HCT116 (cell line): ENCODE results near the gene RDH14. TPM values are rescaled to one million over a fixed set of nuclear protein-coding genes. Genes with fewer than 3 reads are reported as not detected.

ENCODE experiments used
- ATAC-seq: fragments of 200-7000 bp; cut with Tn5 transposase; 2 replicates; pipeline ENCODE4 v1.9.1; 2020; ENCODE audit warnings: mild to moderate bottlenecking, moderate library complexity
- BruUV-seq: library from RNA; stranded (reverse); fragments of 400-500 nt; replicated peaks from 2 replicates; lab custom pipeline; 2021; lab: Mats Ljungman, UMichigan
- CTCF ChIA-PET: fragments of 300-600 bp; sonication (Branson Sonifier 250); formaldehyde crosslinking; loops from one replicate; lab custom pipeline; 2021; ENCODE audit warnings: antibody characterized with exemption; lab: Charles Lee
- POLR2A ChIA-PET: fragments of 300-600, 350-600 bp; sonication (Branson Sonifier 250); formaldehyde crosslinking; loops from one replicate; lab custom pipeline; 2021; ENCODE audit warnings: antibody characterized with exemption; lab: Charles Lee
- RAD21 ChIA-PET, 2 experiments: fragments of 300-600 bp; sonication (Branson Sonifier 250); formaldehyde crosslinking; loops; one replicate each; lab custom pipeline; 2023; ENCODE audit warnings: low total read pairs in 2 of 2; ENCODE audit not compliant: uncharacterized antibody in 2 of 2, unreplicated experiment in 2 of 2, low non-redundant PET in 1 of 2; lab: Charles Lee
- DNase-seq: peaks from one replicate; pipeline ENCODE4 v3.0.0-alpha.2; 2010; ENCODE audit warnings: low read depth, low spot score
- H2AFZ ChIP-seq: fragments of 200-600 bp; shearing (Covaris generic), sonication (generic); 2 replicates; pipeline ENCODE4 v1.6.1; 2017; ENCODE audit warnings: low read depth, mixed run types, mixed read lengths, antibody characterized with exemption, low read length; ENCODE audit not compliant: poor library complexity, severe bottlenecking
- H3K27ac ChIP-seq: 2 replicates; pipeline ENCODE4 v1.5.1; 2012; ENCODE audit warnings: low read depth, low read length
- H3K27me3 ChIP-seq: fragments of 200-600 bp; sonication (generic); 2 replicates; pipeline ENCODE4 v1.6.1; 2016; ENCODE audit warnings: mixed run types, low read length, mixed read lengths; ENCODE audit not compliant: insufficient read depth
- H3K36me3 ChIP-seq, 2 experiments: fragments of 200-500 bp in 1 of 2; fragments of 200-600 bp in 1 of 2; sonication (Bioruptor generic) in 1 of 2; sonication (generic) in 1 of 2; 2 replicates each; pipeline versions ENCODE4 v1.5.1 to v1.6.1; 2014 to 2016; ENCODE audit warnings: low read length in 2 of 2, inconsistent platforms in 1 of 2, mixed read lengths in 1 of 2, mixed run types in 1 of 2; ENCODE audit not compliant: insufficient read depth in 2 of 2, control insufficient read depth in 1 of 2
- H3K4me1 ChIP-seq, 2 experiments: fragments of 200-600 bp in 1 of 2; sonication (generic) in 1 of 2; 2 replicates each; pipeline versions ENCODE4 v1.5.1 to v1.6.1; 2012 to 2017; ENCODE audit warnings: low read length in 2 of 2, inconsistent platforms in 1 of 2, mild to moderate bottlenecking in 1 of 2, mixed read lengths in 1 of 2, mixed run types in 1 of 2, moderate library complexity in 1 of 2; ENCODE audit not compliant: insufficient read depth in 2 of 2, control insufficient read depth in 1 of 2
- H3K4me2 ChIP-seq: fragments of 200-600 bp; sonication (generic); 2 replicates; pipeline ENCODE4 v1.6.1; 2017; ENCODE audit warnings: mixed run types, low read length, mixed read lengths
- H3K4me3 ChIP-seq, 2 experiments: fragments of 200-600 bp in 1 of 2; sonication (generic) in 1 of 2; replicated peaks in 1 of 2; 2 replicates each; pipeline ENCODE4 v1.5.1; 2011 to 2016; ENCODE audit warnings: low read length in 2 of 2, control low read depth in 1 of 2, low read depth in 1 of 2, mild to moderate bottlenecking in 1 of 2, mixed read lengths in 1 of 2, mixed run types in 1 of 2
- H3K79me2 ChIP-seq: fragments of 200-600 bp; sonication (generic); 2 replicates; pipeline ENCODE4 v1.6.1; 2017; ENCODE audit warnings: mild to moderate bottlenecking, mixed run types, low read length, moderate library complexity, mixed read lengths; ENCODE audit not compliant: insufficient read depth
- H3K9ac ChIP-seq: fragments of 200-600 bp; sonication (generic); 2 replicates; pipeline ENCODE4 v1.6.1; 2016; ENCODE audit warnings: low read length, mixed read lengths
- H3K9me2 ChIP-seq: fragments of 200-600 bp; sonication (generic), shearing (Covaris generic); 2 replicates; pipeline ENCODE4 v1.6.1; 2017; ENCODE audit warnings: mixed run types, mild to moderate bottlenecking, moderate library complexity; ENCODE audit not compliant: insufficient read depth
- H3K9me3 ChIP-seq, 2 experiments: fragments of 200-500 bp in 1 of 2; fragments of 200-600 bp in 1 of 2; sonication (Bioruptor generic) in 1 of 2; sonication (generic) in 1 of 2; 2 replicates each; pipeline ENCODE4 v1.6.1; 2014 to 2017; ENCODE audit warnings: low read length in 2 of 2, mixed read lengths in 2 of 2, inconsistent platforms in 1 of 2, low read depth in 1 of 2, mild to moderate bottlenecking in 1 of 2, mixed run types in 1 of 2, moderate library complexity in 1 of 2; ENCODE audit not compliant: control insufficient read depth in 1 of 2, insufficient read depth in 1 of 2
- H4K20me1 ChIP-seq: fragments of 200-600 bp; sonication (generic), shearing (Covaris generic); 2 replicates; pipeline ENCODE4 v1.6.1; 2017; ENCODE audit warnings: mixed run types, mild to moderate bottlenecking, moderate library complexity; ENCODE audit not compliant: insufficient read depth
- ATF3 ChIP-seq: IDR thresholded peaks from 2 replicates; pipeline ENCODE4 v1.6.1; 2012
- EGR1 ChIP-seq: IDR thresholded peaks from 2 replicates; pipeline ENCODE4 v1.6.1; 2012; ENCODE audit warnings: low read depth
- ELF1 ChIP-seq: IDR thresholded peaks from 2 replicates; pipeline ENCODE4 v1.6.1; 2012; ENCODE audit warnings: low read depth, borderline replicate concordance
- EZH2 ChIP-seq: fragments of 200-600 bp; sonication (generic); IDR thresholded peaks from 2 replicates; pipeline ENCODE4 v1.6.1; 2017; ENCODE audit warnings: antibody characterized with exemption, mixed run types
- EZH2phosphoT487 ChIP-seq: fragments of 200-600 bp; IDR thresholded peaks from 2 replicates; pipeline ENCODE4 v1.6.1; 2018; ENCODE audit warnings: antibody characterized with exemption, borderline replicate concordance
- FOSL1 ChIP-seq: IDR thresholded peaks from 2 replicates; pipeline ENCODE4 v1.6.1; 2012; ENCODE audit warnings: low read depth
- JUND ChIP-seq: IDR thresholded peaks from 2 replicates; pipeline ENCODE4 v1.6.1; 2012
- POLR2A ChIP-seq: IDR thresholded peaks from 2 replicates; pipeline ENCODE4 v1.7.0; 2011; ENCODE audit warnings: borderline replicate concordance; ENCODE audit not compliant: insufficient read depth, insufficient read length; ENCODE audit errors: extremely low read depth
- POLR2AphosphoS5 ChIP-seq: IDR thresholded peaks from 2 replicates; pipeline ENCODE4 v1.6.1; 2011; ENCODE audit warnings: mild to moderate bottlenecking, low read depth, low read length, moderate library complexity
- YY1 ChIP-seq: IDR thresholded peaks from 2 replicates; pipeline ENCODE4 v1.6.1; 2011; ENCODE audit warnings: low read length, low read depth, moderate library complexity, mild to moderate bottlenecking; ENCODE audit not compliant: insufficient replicate concordance; ENCODE audit errors: extremely low read depth
- intact Hi-C: fragments of 100-400 bp; cut with micrococcal nuclease; formaldehyde crosslinking; loops from 2 replicates; pipeline ENCODE4 v1.10.0; 2022
- total RNA-seq: library from RNA; stranded (reverse); gene quantifications from one replicate; pipeline ENCODE4 v1.2.1, GENCODE V29; 2021; ENCODE audit not compliant: unreplicated experiment

Gene RDH14
- total RNA-seq, 1 experiment from 2014 or later: 15.5 TPM

GRCh38 chr2:18558458-18558857, 2.0 kb downstream of the RDH14 start:
- RAD21 ChIA-PET: no interaction called here
- POLR2A ChIA-PET: no interaction called here

GRCh38 chr2:18557121-18557520, 3.3 kb downstream of the RDH14 start:
- no peak overlapping the region for H3K4me3 ChIP-seq
- ATAC-seq (no peak), DNase-seq (no peak)
- ChIA-PET POLR2A (no interaction called here), CTCF (no interaction called here), RAD21 (no interaction called here)
- no TSS peak for BruUV-seq
- TF ChIP-seq YY1 (no peak), FOSL1 (no peak), EGR1 (no peak), JUND (no peak), EZH2phosphoT487 (no peak)
- H3K36me3 ChIP-seq: peaks cover 0 to 4% of the 10 kb centered on the region in 2 experiments; a peak in 1 of 4 replicates
- H3K4me1 ChIP-seq: peaks cover 0 to 11% of the 10 kb centered on the region in 2 experiments; a peak in 3 of 4 replicates
- intact Hi-C loops: no loop called here
- no peak overlapping the region for H2AFZ ChIP-seq
- no peak overlapping the region for H3K27ac ChIP-seq
- H3K9me3 ChIP-seq: no peaks in the 10 kb centered on the region
- H3K4me2 ChIP-seq: no peak overlapping the region
- H3K79me2 ChIP-seq: peaks cover 21% of the 10 kb centered on the region
- H4K20me1 ChIP-seq: no peaks in the 10 kb centered on the region
- H3K9me2 ChIP-seq: no peaks in the 10 kb centered on the region
- no peak overlapping the region for H3K9ac ChIP-seq
- H3K27me3 ChIP-seq: no peaks in the 10 kb centered on the region

More at GRCh38 chr2:18558458-18558857, 2.0 kb downstream of the RDH14 start:
- no peak for ATAC-seq
- TF ChIP-seq EZH2 (no peak), EGR1 (no peak), ELF1 (no peak), POLR2AphosphoS5 (no peak), ATF3 (no peak), POLR2A (no peak)
- Histone ChIP-seq H3K9me2 (no peaks in the 10 kb centered on the region), H3K36me3 (peaks cover 0 to 4% of the 10 kb centered on the region in 2 experiments; a peak in 1 of 4 replicates), H3K27me3 (no peaks in the 10 kb centered on the region), H3K27ac (no peak overlapping the region), H3K79me2 (peaks cover 21% of the 10 kb centered on the region), H2AFZ (no peak overlapping the region), H3K9me3 (no peaks in the 10 kb centered on the region), H3K4me1 (peaks cover 0 to 11% of the 10 kb centered on the region in 2 experiments; a peak in 3 of 4 replicates), H3K4me3 (no peak overlapping the region), H3K4me2 (no peak overlapping the region), H3K9ac (no peak overlapping the region), H4K20me1 (no peaks in the 10 kb centered on the region)
- intact Hi-C loops: no loop called here
- DNase-seq: no peak
- BruUV-seq: no TSS peak
- CTCF ChIA-PET: no interaction called here
